Astrocyte (in vitro differentiated cells and primary cell): Measurements from ENCODE around the gene RUVBL2.

Experiments
- CTCF ChIP-seq: IDR thresholded peaks from 2 replicates; pipeline ENCODE4 v1.5.1; 2011; ENCODE audit warnings: low read depth, mild to moderate bottlenecking, inconsistent platforms, low read length, moderate library complexity; ENCODE audit not compliant: insufficient read depth
- EZH2 ChIP-seq: IDR thresholded peaks from 2 replicates; pipeline ENCODE4 v1.6.1; 2012; ENCODE audit warnings: mild to moderate bottlenecking, low read length, inconsistent platforms; ENCODE audit not compliant: insufficient read depth

GRCh38 chr19:49014870-49015255 lies 21.2 kb downstream of the RUVBL2 start:
- TF ChIP-seq CTCF (no peak), EZH2 (no peak)
